A673 (cell line): ENCODE results near the gene INTS11. TPM values are rescaled to one million over a fixed set of nuclear protein-coding genes. Genes with fewer than 3 reads are reported as not detected.

Experiments
- BruUV-seq: library from RNA; stranded (reverse); fragments of 400-500 nt; replicated peaks from 2 replicates; lab custom pipeline; 2021; lab: Mats Ljungman, UMichigan
- CTCF ChIA-PET: fragments of 300-600 bp; sonication (Branson Sonifier 250); formaldehyde crosslinking; loops from one replicate; lab custom pipeline; 2022; ENCODE audit warnings: antibody characterized with exemption; lab: Charles Lee
- POLR2A ChIA-PET: fragments of 300-600 bp; sonication (Branson Sonifier 250); formaldehyde crosslinking; loops from one replicate; lab custom pipeline; 2022; ENCODE audit warnings: antibody characterized with exemption; ENCODE audit not compliant: low non-redundant PET; lab: Charles Lee
- DNase-seq: peaks from one replicate; pipeline ENCODE4 v3.0.0-alpha.2; 2015; ENCODE audit warnings: low spot score
- H3K27ac ChIP-seq: fragments of 200-600 bp; sonication (generic); 2 replicates; pipeline ENCODE4 v1.5.1; 2016; ENCODE audit warnings: mixed run types, low read depth, mild to moderate bottlenecking, mixed read lengths, antibody characterized with exemption, low read length; ENCODE audit not compliant: poor library complexity, severe bottlenecking
- H3K27me3 ChIP-seq: fragments of 200-600 bp; sonication (generic); replicated peaks from 2 replicates; pipeline ENCODE4 v1.6.1; 2017; ENCODE audit warnings: mixed run types, low read depth, mild to moderate bottlenecking, mixed read lengths, antibody characterized with exemption, low read length; ENCODE audit not compliant: insufficient read depth, poor library complexity
- H3K36me3 ChIP-seq: fragments of 200-600 bp; sonication (generic); 2 replicates; pipeline ENCODE4 v1.6.1; 2016; ENCODE audit warnings: mixed run types, mild to moderate bottlenecking, mixed read lengths, antibody characterized with exemption, low read length; ENCODE audit not compliant: insufficient read depth, poor library complexity, severe bottlenecking
- H3K4me1 ChIP-seq: fragments of 200-600 bp; sonication (generic); 2 replicates; pipeline ENCODE4 v1.6.1; 2017; ENCODE audit warnings: mixed run types, mild to moderate bottlenecking, mixed read lengths, antibody characterized with exemption, low read length; ENCODE audit not compliant: insufficient read depth, poor library complexity, severe bottlenecking
- H3K4me3 ChIP-seq: fragments of 200-600 bp; sonication (generic); 2 replicates; pipeline ENCODE4 v1.5.1; 2016; ENCODE audit warnings: low read depth, mixed run types, mild to moderate bottlenecking, mixed read lengths, low read length; ENCODE audit not compliant: poor library complexity, severe bottlenecking
- H3K9me3 ChIP-seq: fragments of 200-600 bp; sonication (generic); 2 replicates; pipeline ENCODE4 v1.6.1; 2016; ENCODE audit warnings: mixed run types, low read depth, mild to moderate bottlenecking, mixed read lengths, antibody characterized with exemption, low read length; ENCODE audit not compliant: poor library complexity, severe bottlenecking
- CTCF ChIP-seq: fragments of 300-800, 200-600 bp; sonication (generic); conservative IDR thresholded peaks from 2 replicates; pipeline ENCODE4 v1.5.1; 2017; ENCODE audit warnings: low read depth, mild to moderate bottlenecking, antibody characterized with exemption, low read length, moderate library complexity, mixed read lengths
- EZH2 ChIP-seq: fragments of 200-600 bp; sonication (generic); IDR thresholded peaks from 2 replicates; pipeline ENCODE4 v1.6.1; 2017; ENCODE audit warnings: borderline replicate concordance, low read depth, mild to moderate bottlenecking, mixed read lengths, antibody characterized with exemption, low read length; ENCODE audit not compliant: poor library complexity, severe bottlenecking
- intact Hi-C: fragments of 100-400 bp; cut with micrococcal nuclease; formaldehyde crosslinking; loops from one replicate; pipeline ENCODE4 v1.10.0; 2022; ENCODE audit not compliant: unreplicated experiment
- total RNA-seq: library from RNA; stranded (reverse); gene quantifications from 2 replicates; pipeline ENCODE4 v1.2.3, GENCODE V29; 2021

The INTS11 gene
- total RNA-seq, 1 experiment from 2014 or later = 156 TPM

- Histone ChIP-seq H3K4me3 (no peak overlapping the region), H3K36me3 (peaks cover 3% of the 10 kb centered on the region), H3K27ac (no peak overlapping the region), H3K9me3 (no peaks in the 10 kb centered on the region), H3K27me3 (no peaks in the 10 kb centered on the region), H3K4me1 (peaks cover 4% of the 10 kb centered on the region)
- ChIA-PET CTCF (no interaction called here), POLR2A (no interaction called here)
- TF ChIP-seq CTCF (no peak), EZH2 (no peak)
- no peak for DNase-seq
- intact Hi-C loops = no loop called here
- BruUV-seq = no TSS peak
Measured at GRCh38 chr1:1334835-1335234, 10.4 kb upstream of the INTS11 start.

GRCh38 chr1:1333551-1334241, 9.2 kb upstream of the INTS11 start:
- Histone ChIP-seq H3K27me3 (no peaks in the 10 kb centered on the region), H3K36me3 (peaks cover 3% of the 10 kb centered on the region), H3K4me1 (peaks cover 4% of the 10 kb centered on the region), H3K27ac (no peak overlapping the region), H3K4me3 (no peak overlapping the region), H3K9me3 (no peaks in the 10 kb centered on the region)
- intact Hi-C loops = no loop called here
- CTCF ChIA-PET = no interaction called here
- POLR2A ChIA-PET = no interaction called here
- BruUV-seq = no TSS peak
- DNase-seq = no peak
- no peak for TF ChIP-seq CTCF
- TF ChIP-seq EZH2 = no peak

- Histone ChIP-seq H3K4me3 (no peak overlapping the region), H3K9me3 (no peaks in the 10 kb centered on the region), H3K27ac (no peak overlapping the region), H3K4me1 (peaks cover 4% of the 10 kb centered on the region), H3K27me3 (no peaks in the 10 kb centered on the region), H3K36me3 (peaks cover 3% of the 10 kb centered on the region)
- BruUV-seq = no TSS peak
- DNase-seq = no peak
- intact Hi-C loops = no loop called here
- ChIA-PET CTCF (no interaction called here), POLR2A (no interaction called here)
- TF ChIP-seq CTCF (no peak), EZH2 (no peak)
Measured at GRCh38 chr1:1332774-1333480, 8.5 kb upstream of the INTS11 start.
